GM12878 (cell line): ENCODE measurements around the gene MSI2.

ENCODE experiments used
- ATF2 ChIP-seq: IDR thresholded peaks from 2 replicates; pipeline ENCODE4 v1.6.1; 2012; ENCODE audit warnings: low read length, inconsistent platforms
- CTCF ChIP-seq, 3 experiments: IDR thresholded peaks in 2 of 3; conservative IDR thresholded peaks in 1 of 3; 2 replicates each; pipeline ENCODE4 v1.5.1; 2011; ENCODE audit warnings: low read depth in 3 of 3, low read length in 3 of 3, mild to moderate bottlenecking in 3 of 3, control low read depth in 2 of 3, moderate library complexity in 2 of 3, inconsistent platforms in 1 of 3, mixed read lengths in 1 of 3; ENCODE audit not compliant: control insufficient read depth in 2 of 3, insufficient read depth in 1 of 3; ENCODE audit errors: extremely low read depth in 1 of 3
- PAX5 ChIP-seq: IDR thresholded peaks from 2 replicates; pipeline ENCODE4 v1.6.1; 2011; ENCODE audit warnings: low read depth, low read length, borderline replicate concordance
- POLR2A ChIP-seq: IDR thresholded peaks from 2 replicates; pipeline ENCODE4 v1.6.1; 2011; ENCODE audit warnings: low read depth, mild to moderate bottlenecking, low read length
- TF ChIP-seq, protein P1 (sequence below): IDR thresholded peaks from 2 replicates; pipeline ENCODE4 v1.6.1; 2012; ENCODE audit warnings: low read depth, low read length, improper control_type of control experiment

- no peak for TF ChIP-seq PAX5
- TF ChIP-seq, protein P1, sequence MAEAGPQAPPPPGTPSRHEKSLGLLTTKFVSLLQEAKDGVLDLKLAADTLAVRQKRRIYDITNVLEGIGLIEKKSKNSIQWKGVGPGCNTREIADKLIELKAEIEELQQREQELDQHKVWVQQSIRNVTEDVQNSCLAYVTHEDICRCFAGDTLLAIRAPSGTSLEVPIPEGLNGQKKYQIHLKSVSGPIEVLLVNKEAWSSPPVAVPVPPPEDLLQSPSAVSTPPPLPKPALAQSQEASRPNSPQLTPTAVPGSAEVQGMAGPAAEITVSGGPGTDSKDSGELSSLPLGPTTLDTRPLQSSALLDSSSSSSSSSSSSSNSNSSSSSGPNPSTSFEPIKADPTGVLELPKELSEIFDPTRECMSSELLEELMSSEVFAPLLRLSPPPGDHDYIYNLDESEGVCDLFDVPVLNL = no peak
- no peak for TF ChIP-seq ATF2
- TF ChIP-seq CTCF (IDR thresholded peaks at IDR 0.05 in 2 of 3, conservative IDR thresholded peaks at IDR 0.05 in 1 of 3; ENCODE audit: control insufficient read depth in 2 of 3, extremely low read depth in 1 of 3, insufficient read depth in 1 of 3, low read depth in 3 of 3, low read length in 3 of 3) = peak in 1 of 3 experiments; percentile 10; a peak in 1 of 6 replicates
- no peak for TF ChIP-seq POLR2A
Observed at GRCh38 chr17:57408071-57408811, 151.9 kb downstream of the MSI2 start.
